Natural killer cell (primary cell): ENCODE measurements around the gene NCKAP1. TPM values are rescaled to one million over a fixed set of nuclear protein-coding genes. Genes with fewer than 3 reads are reported as not detected.

Experiments used
- ATAC-seq, 3 donors: fragments of 150-1000 bp in 2 of 3; fragments of 200-7000 bp in 1 of 3; cut with Tn5 transposase; 1 replicate in 1 of 3; 2 replicates in 2 of 3; pipeline ENCODE4 v1.10.0; 2021; ENCODE audit warnings: mild to moderate bottlenecking in 2 of 3, moderate library complexity in 2 of 3
- DNase-seq, 2 donors: peaks; one replicate each; pipeline versions ENCODE4 v3.0.0 to v3.0.0-alpha.2; 2013 to 2021; ENCODE audit warnings: mixed read lengths in 1 of 2
- H3K27ac ChIP-seq: one replicate; pipeline ENCODE4 v1.5.1; 2013; ENCODE audit warnings: mild to moderate bottlenecking, low read length
- H3K27me3 ChIP-seq: one replicate; pipeline ENCODE4 v1.6.1; 2013; ENCODE audit warnings: low read length; ENCODE audit not compliant: control insufficient read depth, insufficient read depth
- H3K36me3 ChIP-seq: one replicate; pipeline ENCODE4 v1.6.1; 2013; ENCODE audit warnings: low read length; ENCODE audit not compliant: control insufficient read depth, insufficient read depth
- H3K4me1 ChIP-seq: one replicate; pipeline ENCODE4 v1.6.1; 2013; ENCODE audit warnings: low read length; ENCODE audit not compliant: control insufficient read depth, insufficient read depth
- H3K4me3 ChIP-seq: one replicate; pipeline ENCODE4 v1.5.1; 2013; ENCODE audit warnings: low read length
- H3K9me3 ChIP-seq: one replicate; pipeline ENCODE4 v1.6.1; 2013; ENCODE audit warnings: low read length; ENCODE audit not compliant: control insufficient read depth, insufficient read depth
- H3K27ac Mint-ChIP-seq, 2 donors: one replicate each; pipeline ENCODE4 v1.8.0; 2022; ENCODE audit warnings: mild to moderate bottlenecking in 2 of 2, mixed read lengths in 2 of 2, moderate library complexity in 1 of 2
- H3K27me3 Mint-ChIP-seq, 2 donors: one replicate each; pipeline ENCODE4 v1.8.0; 2022; ENCODE audit warnings: low read depth in 2 of 2, mixed read lengths in 2 of 2
- H3K36me3 Mint-ChIP-seq: one replicate; pipeline ENCODE4 v1.8.0; 2022; ENCODE audit warnings: mixed read lengths
- H3K4me1 Mint-ChIP-seq, 2 donors: one replicate each; pipeline ENCODE4 v1.8.0; 2022; ENCODE audit warnings: mixed read lengths in 2 of 2
- H3K4me3 Mint-ChIP-seq: one replicate; pipeline ENCODE4 v1.8.0; 2022; ENCODE audit warnings: mild to moderate bottlenecking, moderate library complexity, mixed read lengths
- H3K9me3 Mint-ChIP-seq, 2 donors: one replicate each; pipeline ENCODE4 v1.8.0; 2022; ENCODE audit warnings: mixed read lengths in 2 of 2
- CTCF ChIP-seq: fragments of 200-600 bp; IDR thresholded peaks from one replicate; pipeline ENCODE4 v1.8.0; 2022; ENCODE audit warnings: antibody characterized with exemption
- WGBS: methylation state at CpG from one replicate; pipeline ENCODE4 v1.1.7; 2013; ENCODE audit warnings: missing lambda C conversion rate; ENCODE audit not compliant: insufficient coverage; 5-methylcytosine and 5-hydroxymethylcytosine counted together
- intact Hi-C: fragments of 100-400 bp; cut with micrococcal nuclease; formaldehyde crosslinking; loops from one replicate; pipeline ENCODE4 v1.14.2; 2022
- total RNA-seq, 4 donors: library from RNA; stranded (reverse); fragments of 120-200 nt in 1 of 4; gene quantifications; one replicate each; pipeline versions ENCODE4 v1.2.3 to v1.2.4, GENCODE V29; 2013 to 2022

Gene NCKAP1
- total RNA-seq, 3 donors from 2014 or later (not counting 1 experiment from before 2014, with no cell fraction given), result 8.4 to 12.3 (median 10.4) TPM

- Histone ChIP-seq H3K4me3 (no peak overlapping the region), H3K27me3 (no peaks in the 10 kb centered on the region), H3K36me3 (no peaks in the 10 kb centered on the region), H3K4me1 (no peaks in the 10 kb centered on the region), H3K9me3 (no peaks in the 10 kb centered on the region), H3K27ac (no peak overlapping the region)
- DNase-seq, result no peak
- peaks cover 2% of the 10 kb centered on the region in 2 donors for H3K9me3 Mint-ChIP-seq
- H3K4me1 Mint-ChIP-seq, result no peaks in the 10 kb centered on the region
- H3K4me3 Mint-ChIP-seq, result no peak overlapping the region
- TF ChIP-seq CTCF, result no peak
- H3K27me3 Mint-ChIP-seq, result no peaks in the 10 kb centered on the region
- H3K27ac Mint-ChIP-seq, result no peak overlapping the region
- intact Hi-C loops, result no loop called here
- H3K36me3 Mint-ChIP-seq, result no peaks in the 10 kb centered on the region
- no peak for ATAC-seq
- 60% methylated on average over 2 of the region's 4 CpGs for WGBS
Observed at GRCh38 chr2:182891611-182892010, 146.6 kb downstream of the NCKAP1 start.

GRCh38 chr2:182890773-182891378 is 147.4 kb downstream of the NCKAP1 start:
- H3K36me3 Mint-ChIP-seq, result no peaks in the 10 kb centered on the region
- TF ChIP-seq CTCF, result no peak
- no peaks in the 10 kb centered on the region for H3K4me1 ChIP-seq
- intact Hi-C loops, result no loop called here
- no peak overlapping the region for H3K4me3 ChIP-seq
- no peak overlapping the region for H3K4me3 Mint-ChIP-seq
- H3K9me3 ChIP-seq, result no peaks in the 10 kb centered on the region
- WGBS, result 85% methylated on average over 1 of the region's 3 CpGs
- H3K27me3 Mint-ChIP-seq, result no peaks in the 10 kb centered on the region
- DNase-seq, result no peak
- no peak overlapping the region for H3K27ac ChIP-seq
- no peak overlapping the region for H3K27ac Mint-ChIP-seq
- no peaks in the 10 kb centered on the region for H3K4me1 Mint-ChIP-seq
- H3K36me3 ChIP-seq, result no peaks in the 10 kb centered on the region
- no peaks in the 10 kb centered on the region for H3K27me3 ChIP-seq
- ATAC-seq, result no peak
- H3K9me3 Mint-ChIP-seq, result no peaks in the 10 kb centered on the region

- TF ChIP-seq CTCF, result no peak
- no peaks in the 10 kb centered on the region for H3K27me3 ChIP-seq
- H3K4me1 Mint-ChIP-seq, result no peaks in the 10 kb centered on the region
- no peaks in the 10 kb centered on the region for H3K36me3 ChIP-seq
- no peak overlapping the region for H3K4me3 ChIP-seq
- H3K9me3 Mint-ChIP-seq, result no peaks in the 10 kb centered on the region
- H3K4me3 Mint-ChIP-seq, result no peak overlapping the region
- H3K27me3 Mint-ChIP-seq, result no peaks in the 10 kb centered on the region
- 97% methylated on average over 5 of the region's 7 CpGs for WGBS
- no peak overlapping the region for H3K27ac ChIP-seq
- intact Hi-C loops, result no loop called here
- DNase-seq (no peak), ATAC-seq (no peak)
- H3K36me3 Mint-ChIP-seq, result no peaks in the 10 kb centered on the region
- H3K27ac Mint-ChIP-seq, result no peak overlapping the region
- H3K4me1 ChIP-seq, result no peaks in the 10 kb centered on the region
- no peaks in the 10 kb centered on the region for H3K9me3 ChIP-seq
Observed at GRCh38 chr2:182890305-182890704, 148.0 kb downstream of the NCKAP1 start.
